Heart left ventricle (tissue), 13 donors: Measurements from ENCODE around the gene AGPAT4.

Experiments used
- POLR2A ChIP-seq, 2 donors: fragments of 450-650 bp; IDR thresholded peaks; one replicate each; pipeline ENCODE4 v1.6.1; 2017; ENCODE audit warnings: antibody characterized with exemption in 2 of 2, mild to moderate bottlenecking in 2 of 2, moderate library complexity in 2 of 2
- TF ChIP-seq, protein P1 (sequence below), 12 donors: fragments of 200-600 bp; sonication (generic) in 4 of 12; IDR thresholded peaks; one replicate each; pipeline versions ENCODE4 v1.5.0 to v1.8.0; 2018 to 2022; ENCODE audit warnings: antibody characterized with exemption in 12 of 12, mild to moderate bottlenecking in 5 of 12
- donor health status: ischemic (EF 13 %, LVEDD 7.1; RV severe dilation, severe dysfunction).
- donor health status: DM: no; HTN: yes; CAD: no.
- donor health status: DM: no; HTN: no; CAD: no.
- donor health status: ischemic (EF 25% LVEDD 6.9; RV normal size, moderate dysfunction).
- donor health status: ischemic (EF 25% LVEDD 5.7; RV mildly dilated, moderate dysfunction).
- donor health status: ischemic (EF 35%, LVEDD 5.7; RV mildly dilated, moderate dysfunction).
- donor health status: nonischemic (EF 11% LVEDD 7.7; RV severe dilation, severe dysfunction).
- donor health status: DM: yes; HTN: yes; CAD: no.
- donor health status: PGD.
- donor health status: ischemic (EF 29% LVEDD 5.4; RV normal size, mild dysfunction).
- donor health status: nonischemic (EF 23%, LVEDD 6.1; RV moderate dilation, normal function).

DNA sequence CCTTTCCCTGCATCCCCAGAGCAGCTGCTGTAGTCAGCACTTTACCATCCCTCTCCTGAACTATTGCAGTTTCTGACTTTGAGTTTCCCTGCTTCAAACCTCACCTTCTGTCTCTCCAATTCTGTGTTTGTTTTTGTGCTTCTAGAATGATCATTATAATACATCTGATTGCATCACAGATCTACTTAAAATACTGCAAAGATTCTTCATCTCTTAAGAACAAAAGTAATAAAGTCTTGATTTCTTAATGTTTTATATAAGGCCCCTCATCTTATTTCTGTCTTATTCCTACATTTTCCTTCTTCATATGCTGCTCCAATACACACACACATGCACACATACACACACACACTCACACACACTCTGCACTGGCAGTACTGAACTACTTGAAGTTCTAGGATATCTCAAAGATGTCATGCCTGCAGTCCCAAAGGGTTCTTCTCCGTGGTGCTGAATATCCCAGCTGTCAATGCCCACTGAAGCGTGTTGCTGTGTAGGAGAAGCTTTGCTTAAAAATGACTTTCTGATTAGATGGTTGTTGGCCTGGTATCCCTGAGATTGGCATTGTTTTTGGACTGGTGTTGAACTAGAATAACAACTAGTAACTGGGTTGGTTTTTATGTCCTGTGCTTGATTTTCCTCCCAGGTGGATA, 185.1 kb downstream of the AGPAT4 start:
- TF ChIP-seq, protein P1, sequence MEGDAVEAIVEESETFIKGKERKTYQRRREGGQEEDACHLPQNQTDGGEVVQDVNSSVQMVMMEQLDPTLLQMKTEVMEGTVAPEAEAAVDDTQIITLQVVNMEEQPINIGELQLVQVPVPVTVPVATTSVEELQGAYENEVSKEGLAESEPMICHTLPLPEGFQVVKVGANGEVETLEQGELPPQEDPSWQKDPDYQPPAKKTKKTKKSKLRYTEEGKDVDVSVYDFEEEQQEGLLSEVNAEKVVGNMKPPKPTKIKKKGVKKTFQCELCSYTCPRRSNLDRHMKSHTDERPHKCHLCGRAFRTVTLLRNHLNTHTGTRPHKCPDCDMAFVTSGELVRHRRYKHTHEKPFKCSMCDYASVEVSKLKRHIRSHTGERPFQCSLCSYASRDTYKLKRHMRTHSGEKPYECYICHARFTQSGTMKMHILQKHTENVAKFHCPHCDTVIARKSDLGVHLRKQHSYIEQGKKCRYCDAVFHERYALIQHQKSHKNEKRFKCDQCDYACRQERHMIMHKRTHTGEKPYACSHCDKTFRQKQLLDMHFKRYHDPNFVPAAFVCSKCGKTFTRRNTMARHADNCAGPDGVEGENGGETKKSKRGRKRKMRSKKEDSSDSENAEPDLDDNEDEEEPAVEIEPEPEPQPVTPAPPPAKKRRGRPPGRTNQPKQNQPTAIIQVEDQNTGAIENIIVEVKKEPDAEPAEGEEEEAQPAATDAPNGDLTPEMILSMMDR (IDR thresholded peaks at IDR 0.05), result no peak
- no peak for TF ChIP-seq POLR2A (IDR thresholded peaks at IDR 0.05)
